ENCODE measurements around the gene ADAMTS13.

GRCh38 chr9:133402689-133403088, 19.5 kb upstream of the ADAMTS13 start:
- no peak for TF ChIP-seq CTCF (IDR thresholded peaks at IDR 0.05)
- no peak for TF ChIP-seq POLR2AphosphoS5 (IDR thresholded peaks at IDR 0.05)
- no peak for TF ChIP-seq POLR2A (IDR thresholded peaks at IDR 0.05)

All from transverse colon (tissue), 4 donors.